Measurements from ENCODE around the gene MZF1. TPM values are rescaled to one million over a fixed set of nuclear protein-coding genes. Genes with fewer than 3 reads are reported as not detected.
A peak's percentile ranks its signal among the peaks of the same experiment; 100 is the strongest.

The MZF1 gene
- total and polyA plus RNA-seq, 9 of the 15 experiments (the other 6 are each of a cell fraction or from before 2014, with no cell fraction given): 0.31 to 29.3 (median 11.5) TPM

- TF ChIP-seq ZNF175 (CRISPR knock-in tag; IDR thresholded peaks at IDR 0.05; ENCODE audit: low read depth): peak; percentile 12; the same call in 1 of the 2 replicates
- TF ChIP-seq, protein P1, sequence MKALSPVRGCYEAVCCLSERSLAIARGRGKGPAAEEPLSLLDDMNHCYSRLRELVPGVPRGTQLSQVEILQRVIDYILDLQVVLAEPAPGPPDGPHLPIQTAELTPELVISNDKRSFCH (CRISPR knock-in tag; IDR thresholded peaks at IDR 0.05): no peak
- TF ChIP-seq, protein P1 (tag; IDR thresholded peaks at IDR 0.05): no peak
- TF ChIP-seq HNRNPK (IDR thresholded peaks at IDR 0.05; ENCODE audit: low read depth, low read length, poor library complexity, severe bottlenecking): no peak
- no peak for TF ChIP-seq PTBP1 (IDR thresholded peaks at IDR 0.05; ENCODE audit: low read depth, low read length)
- TF ChIP-seq HOMEZ (CRISPR knock-in tag; IDR thresholded peaks at IDR 0.05): no peak
- no peak for TF ChIP-seq RHOXF2B (CRISPR knock-in tag; conservative IDR thresholded peaks at IDR 0.05)
- no peak for TF ChIP-seq CUX1 (CRISPR knock-in tag; IDR thresholded peaks at IDR 0.05)
- TF ChIP-seq, protein P2, sequence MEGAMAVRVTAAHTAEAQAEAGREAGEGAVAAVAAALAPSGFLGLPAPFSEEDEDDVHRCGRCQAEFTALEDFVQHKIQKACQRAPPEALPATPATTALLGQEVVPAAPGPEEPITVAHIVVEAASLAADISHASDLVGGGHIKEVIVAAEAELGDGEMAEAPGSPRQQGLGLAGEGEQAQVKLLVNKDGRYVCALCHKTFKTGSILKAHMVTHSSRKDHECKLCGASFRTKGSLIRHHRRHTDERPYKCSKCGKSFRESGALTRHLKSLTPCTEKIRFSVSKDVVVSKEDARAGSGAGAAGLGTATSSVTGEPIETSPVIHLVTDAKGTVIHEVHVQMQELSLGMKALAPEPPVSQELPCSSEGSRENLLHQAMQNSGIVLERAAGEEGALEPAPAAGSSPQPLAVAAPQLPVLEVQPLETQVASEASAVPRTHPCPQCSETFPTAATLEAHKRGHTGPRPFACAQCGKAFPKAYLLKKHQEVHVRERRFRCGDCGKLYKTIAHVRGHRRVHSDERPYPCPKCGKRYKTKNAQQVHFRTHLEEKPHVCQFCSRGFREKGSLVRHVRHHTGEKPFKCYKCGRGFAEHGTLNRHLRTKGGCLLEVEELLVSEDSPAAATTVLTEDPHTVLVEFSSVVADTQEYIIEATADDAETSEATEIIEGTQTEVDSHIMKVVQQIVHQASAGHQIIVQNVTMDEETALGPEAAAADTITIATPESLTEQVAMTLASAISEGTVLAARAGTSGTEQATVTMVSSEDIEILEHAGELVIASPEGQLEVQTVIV (CRISPR knock-in tag; IDR thresholded peaks at IDR 0.05; ENCODE audit: borderline replicate concordance): no peak
- no peak for TF ChIP-seq PURB (CRISPR knock-in tag; IDR thresholded peaks at IDR 0.05; ENCODE audit: low read depth)
- no peak for TF ChIP-seq PHB2 (IDR thresholded peaks at IDR 0.05; ENCODE audit: low read depth)
- no peak for TF ChIP-seq MYNN (IDR thresholded peaks at IDR 0.05)
- TF ChIP-seq MYNN (CRISPR knock-in tag; IDR thresholded peaks at IDR 0.05): no peak
- TF ChIP-seq, protein P3, sequence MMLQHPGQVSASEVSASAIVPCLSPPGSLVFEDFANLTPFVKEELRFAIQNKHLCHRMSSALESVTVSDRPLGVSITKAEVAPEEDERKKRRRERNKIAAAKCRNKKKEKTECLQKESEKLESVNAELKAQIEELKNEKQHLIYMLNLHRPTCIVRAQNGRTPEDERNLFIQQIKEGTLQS (IDR thresholded peaks at IDR 0.05): no peak
- TF ChIP-seq, protein P3 (CRISPR knock-in tag; conservative IDR thresholded peaks at IDR 0.05): no peak; the same call in 1 of the 2 replicates
- no peak for TF ChIP-seq HDGF (IDR thresholded peaks at IDR 0.05)
- peak; percentile 52 to 74; a peak in 3 of 4 replicates for TF ChIP-seq MAZ (CRISPR knock-in tag; conservative IDR thresholded peaks at IDR 0.05 in 1 of 2, IDR thresholded peaks at IDR 0.05 in 1 of 2)
- no peak for TF ChIP-seq HLTF (IDR thresholded peaks at IDR 0.05)
Observed at GRCh38 chr19:58558623-58559274, 14.4 kb downstream of the MZF1 start (continued).

All from K562 (cell line).